HEK293T (cell line): ENCODE results near the gene USH1C.

ENCODE experiments used
- BHLHE40 ChIP-seq: fragments of 450-650 bp; IDR thresholded peaks from 2 replicates; pipeline ENCODE4 v1.6.1; 2016; ENCODE audit warnings: mild to moderate bottlenecking, moderate library complexity, borderline replicate concordance
- CTBP1 ChIP-seq: fragments of 450-650 bp; IDR thresholded peaks from 2 replicates; pipeline ENCODE4 v1.6.1; 2016; ENCODE audit warnings: borderline replicate concordance
- ELF4 ChIP-seq: fragments of 450-650 bp; IDR thresholded peaks from 2 replicates; pipeline ENCODE4 v1.6.1; 2017; ENCODE audit warnings: antibody characterized with exemption
- FOXM1 ChIP-seq: fragments of 450-650 bp; IDR thresholded peaks from 2 replicates; pipeline ENCODE4 v1.6.1; 2017; ENCODE audit warnings: mild to moderate bottlenecking, borderline replicate concordance
- HDGF ChIP-seq: fragments of 450-650 bp; IDR thresholded peaks from 2 replicates; pipeline ENCODE4 v1.6.1; 2017; ENCODE audit warnings: antibody characterized with exemption, borderline replicate concordance
- LEF1 ChIP-seq: fragments of 450-650 bp; IDR thresholded peaks from 2 replicates; pipeline ENCODE4 v1.6.1; 2017; ENCODE audit warnings: mild to moderate bottlenecking, borderline replicate concordance
- NFRKB ChIP-seq: fragments of 450-650 bp; IDR thresholded peaks from 2 replicates; pipeline ENCODE4 v1.6.1; 2016; ENCODE audit warnings: mild to moderate bottlenecking, moderate library complexity
- PKNOX1 ChIP-seq: fragments of 450-650 bp; IDR thresholded peaks from 2 replicates; pipeline ENCODE4 v1.6.1; 2016
- SP1 ChIP-seq: fragments of 450-650 bp; IDR thresholded peaks from 2 replicates; pipeline ENCODE4 v1.6.1; 2017
- SUZ12 ChIP-seq: fragments of 450-650 bp; IDR thresholded peaks from 2 replicates; pipeline ENCODE4 v1.6.1; 2016; ENCODE audit warnings: mild to moderate bottlenecking
- TARDBP ChIP-seq: fragments of 450-650 bp; IDR thresholded peaks from 2 replicates; pipeline ENCODE4 v1.6.1; 2016
- ZNF384 ChIP-seq: fragments of 450-650 bp; IDR thresholded peaks from 2 replicates; pipeline ENCODE4 v1.6.1; 2016

GRCh38 chr11:17573526-17573925, 29.3 kb upstream of the USH1C start:
- TF ChIP-seq FOXM1, result no peak
- TF ChIP-seq HDGF, result no peak
- TF ChIP-seq ZNF384, result no peak
- TF ChIP-seq SUZ12, result no peak
- no peak for TF ChIP-seq ELF4
- TF ChIP-seq SP1, result no peak
- TF ChIP-seq LEF1, result no peak
- no peak for TF ChIP-seq BHLHE40
- no peak for TF ChIP-seq TARDBP
- no peak for TF ChIP-seq PKNOX1
- no peak for TF ChIP-seq NFRKB
- TF ChIP-seq CTBP1, result no peak
